Measurements from ENCODE around the gene NTM. TPM values are rescaled to one million over a fixed set of nuclear protein-coding genes. Genes with fewer than 3 reads are reported as not detected.
A peak's percentile ranks its signal among the peaks of the same experiment; 100 is the strongest.

The NTM gene
- total and polyA plus RNA-seq, 2 of the 8 experiments (the other 6 are each of a cell fraction or from before 2014, with no cell fraction given), result 13.4 to 20.0 TPM

- Histone ChIP-seq H3K79me2 (ENCODE audit: control insufficient read depth in 1 of 2, insufficient read depth in 2 of 2, low read length in 2 of 2) (no peaks in the 10 kb centered on the region), H4K5ac (ENCODE audit: insufficient read length, low read depth, low read length) (no peak overlapping the region), H3K18ac (ENCODE audit: extremely low read depth, low read length) (no peak overlapping the region), H4K20me1 (replicated peaks in 1 of 2; ENCODE audit: control insufficient read depth in 1 of 2, insufficient read depth in 2 of 2, low read length in 2 of 2) (no peaks in the 10 kb centered on the region), H3K4ac (replicated peaks; ENCODE audit: insufficient read length, low read depth, low read length) (no peak overlapping the region), H2BK5ac (ENCODE audit: low read depth, low read length) (no peak overlapping the region), H4K91ac (replicated peaks; ENCODE audit: insufficient read length, low read length) (no peak overlapping the region), H2BK20ac (ENCODE audit: low read length) (no peak overlapping the region), H2BK120ac (replicated peaks; ENCODE audit: low read depth, low read length) (no peak overlapping the region), H3K14ac (ENCODE audit: insufficient read length) (no peak overlapping the region), H3K9me3 (ENCODE audit: insufficient read depth in 2 of 2, low read depth in 1 of 2, low read length in 1 of 2) (no peaks in the 10 kb centered on the region), H3K9ac (replicated peaks in 1 of 4; ENCODE audit: extremely low read depth in 1 of 4, low read depth in 3 of 4, low read length in 3 of 4) (no peak overlapping the region), H4K8ac (ENCODE audit: extremely low read depth, insufficient read depth, low read length) (no peak overlapping the region), H3K36me3 (ENCODE audit: control insufficient read depth in 2 of 4, insufficient read depth in 4 of 4, low read length in 3 of 4) (no peaks in the 10 kb centered on the region), H3K27me3 (replicated peaks in 1 of 4; ENCODE audit: control insufficient read depth in 3 of 4, extremely low read depth in 1 of 4, insufficient read depth in 3 of 4, low read length in 3 of 4) (no peaks in the 10 kb centered on the region), H2AFZ (ENCODE audit: low read length) (no peak overlapping the region), H3K23ac (ENCODE audit: insufficient read length) (no peak overlapping the region), H3K56ac (replicated peaks; ENCODE audit: insufficient read length, low read depth, low read length) (no peak overlapping the region), H3K4me2 (ENCODE audit: insufficient read depth in 1 of 2, low read depth in 2 of 2, low read length in 2 of 2) (no peak overlapping the region), H3K23me2 (ENCODE audit: low read depth, low read length) (no peaks in the 10 kb centered on the region), H2BK12ac (ENCODE audit: low read depth, low read length) (no peak overlapping the region), H3K79me1 (ENCODE audit: low read depth, low read length) (no peaks in the 10 kb centered on the region), H2AK5ac (ENCODE audit: low read depth, low read length) (no peak overlapping the region), H2BK15ac (ENCODE audit: low read length) (no peak overlapping the region), H3K27ac (ENCODE audit: low read depth, low read length) (no peak overlapping the region), H3K4me1 (replicated peaks in 1 of 4; ENCODE audit: control insufficient read depth in 3 of 4, insufficient read depth in 4 of 4, low read length in 3 of 4) (peaks cover 2 to 15% (median 12%) of the 10 kb centered on the region in 4 experiments; a peak in 6 of 7 replicates), H3K4me3 (ENCODE audit: extremely low read depth in 1 of 4, insufficient read depth in 2 of 4, low read depth in 3 of 4, low read length in 4 of 4) (no peak overlapping the region)
- WGBS, 2 experiments (ENCODE audit: extremely low coverage in 1 of 2, insufficient coverage in 1 of 2, insufficient read length in 1 of 2, insufficient replicate concordance in 2 of 2, low coverage in 1 of 2, low lambda C conversion rate in 2 of 2, missing lambda C conversion rate in 1 of 2), result 32% methylated on average over 3 of the region's 3 CpGs; no CpG with 5 or more reads in 1 of the 2 experiments
- no peak for DNase-seq (ENCODE audit: low read depth in 1 of 2, low spot score in 2 of 2)
- ChIA-PET POLR2A (ENCODE audit: partially characterized antibody) (interaction anchor here (1.3 kb wide), 1 partner anchor 13 kb away, joined by 4 read pairs; no protein-coding TSS in a partner anchor), CTCF (ENCODE audit: partially characterized antibody) (interaction anchor here (0.6 to 5.1 kb wide), 39 partner anchors 9 to 950 kb away, joined by 3 to 51 read pairs (median 5); no protein-coding TSS in a partner anchor)
- peak; percentile 94 for FAIRE-seq
- TF ChIP-seq JUN (IDR thresholded peaks at IDR 0.05; ENCODE audit: low read depth, low read length) (no peak), YY1 (IDR thresholded peaks at IDR 0.05; ENCODE audit: low read depth, low read length) (no peak), CTBP2 (IDR thresholded peaks at IDR 0.05; ENCODE audit: borderline replicate concordance, insufficient read depth, insufficient read length, low read length) (no peak), E2F6 (IDR thresholded peaks at IDR 0.05) (no peak), SIN3A (conservative IDR thresholded peaks at IDR 0.05 in 1 of 2, IDR thresholded peaks at IDR 0.05 in 1 of 2; ENCODE audit: low read depth in 1 of 2, low read length in 2 of 2) (no peak), CHD2 (IDR thresholded peaks at IDR 0.05; ENCODE audit: low read length) (no peak), RAD21 (IDR thresholded peaks at IDR 0.05 in 1 of 2, conservative IDR thresholded peaks at IDR 0.05 in 1 of 2; ENCODE audit: low read depth in 2 of 2, low read length in 2 of 2) (peak; percentile 72 to 85), ATF2 (IDR thresholded peaks at IDR 0.05; ENCODE audit: low read length) (no peak)
Observed at GRCh38 chr11:132114185-132114584, 743.8 kb downstream of the NTM start.
